ENCODE data around the gene PLCG2. TPM values are rescaled to one million over a fixed set of nuclear protein-coding genes. Genes with fewer than 3 reads are reported as not detected.

The PLCG2 gene
- polyA plus RNA-seq, 1 donor from 2014 or later = not detected

- H3K27me3 ChIP-seq (ENCODE audit: insufficient read depth, low read depth, low read length) = no peaks in the 10 kb centered on the region
- H4K20me1 ChIP-seq (ENCODE audit: insufficient read depth) = no peaks in the 10 kb centered on the region
- H3K9me3 ChIP-seq (ENCODE audit: low read length) = no peaks in the 10 kb centered on the region
- H3K36me3 ChIP-seq (ENCODE audit: insufficient read depth, low read length) = no peaks in the 10 kb centered on the region
- H3F3A ChIP-seq (ENCODE audit: insufficient read depth, low read length, poor library complexity, severe bottlenecking) = no peaks in the 10 kb centered on the region
- TF ChIP-seq RAD21 (conservative IDR thresholded peaks at IDR 0.05) (no peak), POLR2AphosphoS5 (IDR thresholded peaks at IDR 0.05) (no peak), REST (IDR thresholded peaks at IDR 0.05; ENCODE audit: borderline replicate concordance) (no peak), EP300 (conservative IDR thresholded peaks at IDR 0.05; ENCODE audit: poor library complexity, severe bottlenecking) (no peak), EZH2 (IDR thresholded peaks at IDR 0.05; ENCODE audit: borderline replicate concordance, insufficient read depth, low read length, poor library complexity, severe bottlenecking) (no peak), CTCF (IDR thresholded peaks at IDR 0.05; ENCODE audit: poor library complexity, severe bottlenecking) (no peak), TAF1 (IDR thresholded peaks at IDR 0.05; ENCODE audit: low read depth) (no peak), SMC3 (conservative IDR thresholded peaks at IDR 0.05; ENCODE audit: poor library complexity) (no peak), MXI1 (conservative IDR thresholded peaks at IDR 0.05; ENCODE audit: poor library complexity, severe bottlenecking) (no peak)
- peak overlapping the region; percentile 56 for H3K4me3 ChIP-seq (ENCODE audit: low read length)
- peak overlapping the region; percentile 87 for H2AFZ ChIP-seq (ENCODE audit: low read depth, low read length)
- H3K4me2 ChIP-seq (ENCODE audit: low read length) = no peak overlapping the region
- no peak overlapping the region for H3K27ac ChIP-seq (ENCODE audit: low read length)
- no peak overlapping the region for H3K9ac ChIP-seq (ENCODE audit: low read length)
- no peaks in the 10 kb centered on the region for H3K79me2 ChIP-seq (replicated peaks; ENCODE audit: insufficient read depth, low read length)
- H3K9me2 ChIP-seq (ENCODE audit: insufficient read depth, low read length) = no peaks in the 10 kb centered on the region
These were observed 32.5 kb upstream of the PLCG2 start for GRCh38 chr16:81746566-81746965.

- TF ChIP-seq EP300 (conservative IDR thresholded peaks at IDR 0.05; ENCODE audit: poor library complexity, severe bottlenecking) = no peak
- TF ChIP-seq REST (IDR thresholded peaks at IDR 0.05; ENCODE audit: borderline replicate concordance) = no peak
- TF ChIP-seq TAF1 (IDR thresholded peaks at IDR 0.05; ENCODE audit: low read depth) = no peak
- TF ChIP-seq MXI1 (conservative IDR thresholded peaks at IDR 0.05; ENCODE audit: poor library complexity, severe bottlenecking) = no peak
- TF ChIP-seq SMC3 (conservative IDR thresholded peaks at IDR 0.05; ENCODE audit: poor library complexity) = no peak
- no peak for TF ChIP-seq EZH2 (IDR thresholded peaks at IDR 0.05; ENCODE audit: borderline replicate concordance, insufficient read depth, low read length, poor library complexity, severe bottlenecking)
- no peak for TF ChIP-seq RAD21 (conservative IDR thresholded peaks at IDR 0.05)
- TF ChIP-seq POLR2AphosphoS5 (IDR thresholded peaks at IDR 0.05) = no peak
- no peak for TF ChIP-seq CTCF (IDR thresholded peaks at IDR 0.05; ENCODE audit: poor library complexity, severe bottlenecking)
- H3K4me2 ChIP-seq (ENCODE audit: low read length) = no peak overlapping the region
- H3K27me3 ChIP-seq (ENCODE audit: insufficient read depth, low read depth, low read length) = no peaks in the 10 kb centered on the region
- no peaks in the 10 kb centered on the region for H4K20me1 ChIP-seq (ENCODE audit: insufficient read depth)
- H3K9ac ChIP-seq (ENCODE audit: low read length) = no peak overlapping the region
- H3K27ac ChIP-seq (ENCODE audit: low read length) = no peak overlapping the region
- H3K79me2 ChIP-seq (replicated peaks; ENCODE audit: insufficient read depth, low read length) = no peaks in the 10 kb centered on the region
- H3K9me3 ChIP-seq (ENCODE audit: low read length) = no peaks in the 10 kb centered on the region
- no peaks in the 10 kb centered on the region for H3F3A ChIP-seq (ENCODE audit: insufficient read depth, low read length, poor library complexity, severe bottlenecking)
- no peaks in the 10 kb centered on the region for H3K9me2 ChIP-seq (ENCODE audit: insufficient read depth, low read length)
- H2AFZ ChIP-seq (ENCODE audit: low read depth, low read length) = no peak overlapping the region
- no peak overlapping the region for H3K4me3 ChIP-seq (ENCODE audit: low read length)
- no peaks in the 10 kb centered on the region for H3K36me3 ChIP-seq (ENCODE audit: insufficient read depth, low read length)
These were observed 30.5 kb upstream of the PLCG2 start for GRCh38 chr16:81748476-81749198.
